IMR-90 (cell line): Measurements from ENCODE around the gene KRT4. TPM values are rescaled to one million over a fixed set of nuclear protein-coding genes. Genes with fewer than 3 reads are reported as not detected.

Experiments used
- ATAC-seq: fragments of 200-7000 bp; cut with Tn5 transposase; 2 replicates; pipeline ENCODE4 v1.9.1; 2020; ENCODE audit warnings: low read depth, mild to moderate bottlenecking, moderate library complexity
- BruUV-seq: library from RNA; stranded (reverse); fragments of 400-500 nt; replicated peaks from 2 replicates; lab custom pipeline; 2021; lab: Mats Ljungman, UMichigan
- CTCF ChIA-PET: fragments of 300-600 bp; formaldehyde crosslinking; extraction: SDS; loops from one replicate; lab custom pipeline; 2021; ENCODE audit warnings: antibody characterized with exemption; lab: Yijun Ruan, JAX
- POLR2A ChIA-PET: fragments of 300-600 bp; sonication (Branson Sonifier 250); formaldehyde crosslinking; loops from one replicate; lab custom pipeline; 2022; ENCODE audit warnings: antibody characterized with exemption; ENCODE audit not compliant: unreplicated experiment; lab: Charles Lee
- DNase-seq: peaks from one replicate; pipeline ENCODE4 v3.0.0; 2013
- H2AFZ ChIP-seq: replicated peaks from 2 replicates; pipeline ENCODE3; 2013; ENCODE audit warnings: low read length, mild to moderate bottlenecking; ENCODE audit not compliant: poor library complexity
- H2AK5ac ChIP-seq: 2 replicates; pipeline ENCODE4 v1.6.1; 2013; ENCODE audit warnings: low read depth, low read length, inconsistent platforms
- H2AK9ac ChIP-seq: replicated peaks from 2 replicates; pipeline ENCODE3; 2013; ENCODE audit warnings: mild to moderate bottlenecking, low read depth, low read length, moderate library complexity; ENCODE audit not compliant: poor library complexity
- H2BK120ac ChIP-seq: 2 replicates; pipeline ENCODE4 v1.6.1; 2013; ENCODE audit warnings: low read depth, low read length, inconsistent platforms
- H2BK15ac ChIP-seq: 3 replicates; pipeline ENCODE4 v1.6.1; 2013; ENCODE audit warnings: low read depth, low read length, inconsistent platforms
- H2BK20ac ChIP-seq: 2 replicates; pipeline ENCODE4 v1.6.1; 2013; ENCODE audit warnings: low read depth, mild to moderate bottlenecking, inconsistent platforms, low read length, moderate library complexity
- H2BK5ac ChIP-seq: 2 replicates; pipeline ENCODE4 v1.6.1; 2013; ENCODE audit warnings: mild to moderate bottlenecking, low read depth, low read length, inconsistent platforms; ENCODE audit not compliant: poor library complexity, severe bottlenecking
- H3K14ac ChIP-seq: replicated peaks from 2 replicates; pipeline ENCODE4 v1.6.1; 2013; ENCODE audit warnings: low read depth, low read length, inconsistent platforms
- H3K18ac ChIP-seq: 2 replicates; pipeline ENCODE4 v1.6.1; 2013; ENCODE audit warnings: low read depth, low read length, control low read depth
- H3K23ac ChIP-seq: 2 replicates; pipeline ENCODE4 v1.6.1; 2013; ENCODE audit warnings: low read depth, low read length, inconsistent platforms
- H3K27ac ChIP-seq: 2 replicates; pipeline ENCODE4 v1.5.1; 2013; ENCODE audit warnings: mild to moderate bottlenecking, control low read depth, low read length; ENCODE audit not compliant: insufficient read depth
- H3K27me3 ChIP-seq: 2 replicates; pipeline ENCODE4 v1.6.1; 2013; ENCODE audit warnings: low read length; ENCODE audit not compliant: control insufficient read depth, insufficient read depth
- H3K36me3 ChIP-seq: 2 replicates; pipeline ENCODE4 v1.6.1; 2013; ENCODE audit warnings: low read length, mixed read lengths; ENCODE audit not compliant: control insufficient read depth, insufficient read depth
- H3K4ac ChIP-seq: 2 replicates; pipeline ENCODE4 v1.6.1; 2013; ENCODE audit warnings: low read depth, low read length, inconsistent platforms
- H3K4me1 ChIP-seq: 2 replicates; pipeline ENCODE4 v1.6.1; 2013; ENCODE audit warnings: low read length, mixed read lengths; ENCODE audit not compliant: control insufficient read depth, insufficient read depth
- H3K4me2 ChIP-seq: 2 replicates; pipeline ENCODE4 v1.6.1; 2013; ENCODE audit warnings: low read depth, mild to moderate bottlenecking, control low read depth, low read length, moderate library complexity
- H3K4me3 ChIP-seq: 2 replicates; pipeline ENCODE4 v1.5.1; 2013; ENCODE audit warnings: low read depth, mild to moderate bottlenecking, control low read depth, low read length, moderate library complexity; ENCODE audit not compliant: insufficient read depth
- H3K56ac ChIP-seq: 2 replicates; pipeline ENCODE4 v1.6.1; 2013; ENCODE audit warnings: low read length, inconsistent platforms; ENCODE audit not compliant: insufficient read depth; ENCODE audit errors: extremely low read depth
- H3K79me1 ChIP-seq, 2 experiments: 2 replicates each; pipeline ENCODE4 v1.6.1; 2013; ENCODE audit warnings: low read length in 2 of 2, inconsistent platforms in 1 of 2, low read depth in 1 of 2
- H3K9ac ChIP-seq: 2 replicates; pipeline ENCODE4 v1.6.1; 2013; ENCODE audit warnings: low read depth, low read length, control low read depth
- H3K9me1 ChIP-seq: 2 replicates; pipeline ENCODE4 v1.6.1; 2013; ENCODE audit warnings: low read length, inconsistent platforms; ENCODE audit not compliant: insufficient read depth
- H3K9me3 ChIP-seq: 2 replicates; pipeline ENCODE4 v1.6.1; 2013; ENCODE audit warnings: low read length; ENCODE audit not compliant: control insufficient read depth, insufficient read depth
- H4K20me1 ChIP-seq: 2 replicates; pipeline ENCODE4 v1.6.1; 2013; ENCODE audit warnings: low read length, inconsistent platforms; ENCODE audit not compliant: insufficient read depth
- H4K5ac ChIP-seq: 2 replicates; pipeline ENCODE4 v1.6.1; 2013; ENCODE audit warnings: mild to moderate bottlenecking, low read depth, low read length, control low read depth
- H4K8ac ChIP-seq, 2 experiments: 2 replicates each; pipeline ENCODE4 v1.6.1; 2013; ENCODE audit warnings: low read depth in 2 of 2, low read length in 2 of 2, control low read depth in 1 of 2, inconsistent platforms in 1 of 2
- H4K91ac ChIP-seq: 2 replicates; pipeline ENCODE4 v1.6.1; 2013; ENCODE audit warnings: low read depth, low read length, inconsistent platforms; ENCODE audit not compliant: insufficient read depth
- BHLHE40 ChIP-seq: fragments of 150-350 bp; IDR thresholded peaks from 2 replicates; pipeline ENCODE4 v1.6.1; 2016; ENCODE audit warnings: mild to moderate bottlenecking, low read depth, low read length
- CEBPB ChIP-seq: IDR thresholded peaks from 2 replicates; pipeline ENCODE4 v1.6.1; 2012; ENCODE audit warnings: low read depth, low read length, improper control_type of control experiment
- CHD1 ChIP-seq: IDR thresholded peaks from 2 replicates; pipeline ENCODE4 v1.6.1; 2012; ENCODE audit warnings: low read depth, low read length, improper control_type of control experiment
- CTCF ChIP-seq: conservative IDR thresholded peaks from 2 replicates; pipeline ENCODE4 v1.5.1; 2012; ENCODE audit warnings: mild to moderate bottlenecking, low read depth, low read length, improper control_type of control experiment
- ELK1 ChIP-seq: fragments of 150-350 bp; IDR thresholded peaks from 2 replicates; pipeline ENCODE4 v1.6.1; 2016; ENCODE audit warnings: low read depth, mild to moderate bottlenecking, low read length, moderate library complexity, borderline replicate concordance
- FOS ChIP-seq: fragments of 150-350 bp; IDR thresholded peaks from 2 replicates; pipeline ENCODE4 v1.6.1; 2016; ENCODE audit warnings: low read depth, low read length
- MAFK ChIP-seq: IDR thresholded peaks from 2 replicates; pipeline ENCODE4 v1.6.1; 2012; ENCODE audit warnings: low read depth, low read length, improper control_type of control experiment
- MAZ ChIP-seq: IDR thresholded peaks from 2 replicates; pipeline ENCODE4 v1.6.1; 2012; ENCODE audit warnings: low read depth, mild to moderate bottlenecking, low read length, improper control_type of control experiment, moderate library complexity, borderline replicate concordance
- MXI1 ChIP-seq: IDR thresholded peaks from 2 replicates; pipeline ENCODE4 v1.6.1; 2012; ENCODE audit warnings: low read depth, mild to moderate bottlenecking, low read length, moderate library complexity, borderline replicate concordance
- NFE2L2 ChIP-seq: fragments of 150-350 bp; IDR thresholded peaks from 2 replicates; pipeline ENCODE4 v1.6.1; 2016; ENCODE audit warnings: low read depth, mild to moderate bottlenecking, low read length
- POLR2A ChIP-seq: IDR thresholded peaks from 2 replicates; pipeline ENCODE4 v1.6.1; 2012; ENCODE audit warnings: mild to moderate bottlenecking, low read depth, low read length
- RAD21 ChIP-seq: IDR thresholded peaks from 2 replicates; pipeline ENCODE4 v1.6.1; 2012; ENCODE audit warnings: low read length, improper control_type of control experiment
- RCOR1 ChIP-seq: IDR thresholded peaks from 2 replicates; pipeline ENCODE4 v1.6.1; 2012; ENCODE audit warnings: mild to moderate bottlenecking, low read length, improper control_type of control experiment; ENCODE audit not compliant: insufficient replicate concordance
- RFX5 ChIP-seq: IDR thresholded peaks from 2 replicates; pipeline ENCODE4 v1.8.0; 2012; ENCODE audit warnings: low read depth, mild to moderate bottlenecking, low read length, moderate library complexity
- SMC3 ChIP-seq: fragments of 150-350 bp; IDR thresholded peaks from 2 replicates; pipeline ENCODE4 v1.6.1; 2016; ENCODE audit warnings: low read depth, mild to moderate bottlenecking, antibody characterized with exemption, low read length, moderate library complexity
- USF2 ChIP-seq: fragments of 150-350 bp; IDR thresholded peaks from 2 replicates; pipeline ENCODE4 v1.6.1; 2017; ENCODE audit warnings: mild to moderate bottlenecking, antibody characterized with exemption, low read length, low read depth
- WGBS, 2 experiments: methylation state at CpG; one replicate each; pipeline versions ENCODE4 v1.1.5 to v1.1.7; 2013; ENCODE audit warnings: missing lambda C conversion rate in 2 of 2; ENCODE audit not compliant: insufficient read length in 1 of 2; ENCODE audit errors: extremely low coverage in 2 of 2; 5-methylcytosine and 5-hydroxymethylcytosine counted together
- dilution Hi-C: fragments of 300-500 bp; cut with HindIII; formaldehyde crosslinking; loops from one replicate; pipeline ENCODE4 v1.14.3; 2018; ENCODE audit warnings: low sequenced_read_pairs; ENCODE audit not compliant: unreplicated experiment
- in situ Hi-C: fragments of 300-500 bp; cut with MboI; formaldehyde crosslinking; loops from 3 replicates; pipeline ENCODE4 v1.14.3; 2019; ENCODE audit warnings: low sequenced_read_pairs, inconsistent platforms, mixed read lengths
- intact Hi-C: fragments of 100-400 bp; cut with micrococcal nuclease; formaldehyde crosslinking; loops from 2 replicates; pipeline ENCODE4 v1.10.0; 2022
- polyA plus RNA-seq, 3 experiments: library from polyadenylated mRNA; depleted of rRNA; stranded (reverse); fragments of >200 nt; gene quantifications; 2 replicates each; pipeline ENCODE4 v1.2.3, GENCODE V29; 2012; ENCODE audit warnings: low replicate concordance in 1 of 3
- total RNA-seq: library from RNA; depleted of rRNA; stranded (reverse); fragments of >200 nt; gene quantifications from 2 replicates; pipeline ENCODE4 v1.2.3, GENCODE V29; 2012

KRT4 gene
- total and polyA plus RNA-seq, 2 of the 4 experiments (the other 2 are of a cell fraction), result under 0.01 to 0.07 TPM

- H2BK120ac ChIP-seq, result no peak overlapping the region
- H4K20me1 ChIP-seq, result no peaks in the 10 kb centered on the region
- no TSS peak for BruUV-seq
- in situ Hi-C loops (no loop called here), dilution Hi-C loops (no loop called here), intact Hi-C loops (no loop called here)
- H2BK5ac ChIP-seq, result no peak overlapping the region
- no peak overlapping the region for H2AFZ ChIP-seq
- WGBS, 2 experiments, result no CpG with 5 or more reads among the region's 1 CpG
- no peaks in the 10 kb centered on the region for H3K9me3 ChIP-seq
- H3K36me3 ChIP-seq, result no peaks in the 10 kb centered on the region
- no peak overlapping the region for H3K23ac ChIP-seq
- ATAC-seq (no peak), DNase-seq (no peak)
- H4K91ac ChIP-seq, result no peak overlapping the region
- H4K8ac ChIP-seq, result no peak overlapping the region
- H3K9ac ChIP-seq, result no peak overlapping the region
- H3K79me1 ChIP-seq, result no peaks in the 10 kb centered on the region
- POLR2A ChIA-PET, result no interaction called here
- H3K4ac ChIP-seq, result no peak overlapping the region
- H3K4me2 ChIP-seq, result no peak overlapping the region
- peaks cover 12% of the 10 kb centered on the region for H3K27me3 ChIP-seq
- no peak overlapping the region for H2BK15ac ChIP-seq
- no peak overlapping the region for H3K14ac ChIP-seq
- no peaks in the 10 kb centered on the region for H3K4me1 ChIP-seq
- H3K4me3 ChIP-seq, result no peak overlapping the region
- H3K56ac ChIP-seq, result no peak overlapping the region
- H2AK5ac ChIP-seq, result no peak overlapping the region
- TF ChIP-seq BHLHE40 (no peak), CTCF (no peak), MAZ (no peak), NFE2L2 (no peak), RCOR1 (no peak), POLR2A (no peak), CHD1 (no peak), USF2 (no peak), MXI1 (no peak), FOS (no peak), ELK1 (no peak), RAD21 (no peak), RFX5 (no peak), SMC3 (no peak), CEBPB (no peak), MAFK (no peak)
- CTCF ChIA-PET, result no interaction called here
- H4K5ac ChIP-seq, result no peak overlapping the region
- H3K18ac ChIP-seq, result no peak overlapping the region
- H3K9me1 ChIP-seq, result no peaks in the 10 kb centered on the region
- no peak overlapping the region for H3K27ac ChIP-seq
- no peak overlapping the region for H2BK20ac ChIP-seq
- H2AK9ac ChIP-seq, result no peak overlapping the region
These were observed 46.9 kb downstream of the KRT4 start for GRCh38 chr12:52767020-52767379.
